PFSK-1 (cell line): ENCODE results near the gene LYRM2.

Experiments used
- FOXP2 ChIP-seq: optimal IDR thresholded peaks from 2 replicates; pipeline ENCODE3; 2011; ENCODE audit warnings: borderline replicate concordance, control low read depth, inconsistent platforms; ENCODE audit not compliant: insufficient read depth; ENCODE audit errors: extremely low read length, extremely low read depth
- POLR2AphosphoS5 ChIP-seq: IDR thresholded peaks from 2 replicates; pipeline ENCODE4 v1.6.1; 2012; ENCODE audit warnings: low read depth, mild to moderate bottlenecking, control low read depth, low read length, moderate library complexity
- REST ChIP-seq, 2 experiments: IDR thresholded peaks; 2 replicates each; pipeline versions ENCODE4 v1.6.1 to v1.8.0; 2011 to 2012; ENCODE audit warnings: low read depth in 2 of 2, low read length in 2 of 2, control low read depth in 1 of 2, inconsistent platforms in 1 of 2, mild to moderate bottlenecking in 1 of 2, moderate library complexity in 1 of 2; ENCODE audit not compliant: insufficient read depth in 1 of 2
- SIN3A ChIP-seq: IDR thresholded peaks from 2 replicates; pipeline ENCODE4 v1.6.1; 2012; ENCODE audit warnings: mild to moderate bottlenecking, low read length, moderate library complexity, borderline replicate concordance; ENCODE audit not compliant: insufficient read depth
- TAF1 ChIP-seq: IDR thresholded peaks from 2 replicates; pipeline ENCODE4 v1.6.1; 2012; ENCODE audit warnings: low read length, control low read depth, borderline replicate concordance; ENCODE audit not compliant: insufficient read depth

Gene LYRM2

GRCh38 chr6:89566008-89566800 is 72.3 kb downstream of the LYRM2 start:
- no peak for TF ChIP-seq SIN3A
- no peak for TF ChIP-seq FOXP2
- TF ChIP-seq POLR2AphosphoS5 = no peak
- no peak for TF ChIP-seq REST (IDR thresholded peaks at IDR 0.05; ENCODE audit: insufficient read depth in 1 of 2, low read depth in 2 of 2, low read length in 2 of 2)
- TF ChIP-seq TAF1 = no peak

- no peak for TF ChIP-seq POLR2AphosphoS5
- TF ChIP-seq REST (IDR thresholded peaks at IDR 0.05; ENCODE audit: insufficient read depth in 1 of 2, low read depth in 2 of 2, low read length in 2 of 2) = no peak
- no peak for TF ChIP-seq TAF1
- TF ChIP-seq FOXP2 = no peak
- TF ChIP-seq SIN3A = no peak
These were observed 73.7 kb downstream of the LYRM2 start for GRCh38 chr6:89564752-89565427.

GRCh38 chr6:89563866-89564265 is 74.7 kb downstream of the LYRM2 start:
- TF ChIP-seq POLR2AphosphoS5 (no peak), SIN3A (no peak), TAF1 (no peak), REST (IDR thresholded peaks at IDR 0.05; ENCODE audit: insufficient read depth in 1 of 2, low read depth in 2 of 2, low read length in 2 of 2) (no peak), FOXP2 (no peak)

- TF ChIP-seq REST (IDR thresholded peaks at IDR 0.05; ENCODE audit: insufficient read depth in 1 of 2, low read depth in 2 of 2, low read length in 2 of 2) = no peak
- no peak for TF ChIP-seq TAF1
- no peak for TF ChIP-seq POLR2AphosphoS5
- no peak for TF ChIP-seq SIN3A
- no peak for TF ChIP-seq FOXP2
These were observed 76.2 kb downstream of the LYRM2 start for GRCh38 chr6:89562093-89562973.
